Measurements from ENCODE around the gene SPOUT1.

SPOUT1 gene

DNA sequence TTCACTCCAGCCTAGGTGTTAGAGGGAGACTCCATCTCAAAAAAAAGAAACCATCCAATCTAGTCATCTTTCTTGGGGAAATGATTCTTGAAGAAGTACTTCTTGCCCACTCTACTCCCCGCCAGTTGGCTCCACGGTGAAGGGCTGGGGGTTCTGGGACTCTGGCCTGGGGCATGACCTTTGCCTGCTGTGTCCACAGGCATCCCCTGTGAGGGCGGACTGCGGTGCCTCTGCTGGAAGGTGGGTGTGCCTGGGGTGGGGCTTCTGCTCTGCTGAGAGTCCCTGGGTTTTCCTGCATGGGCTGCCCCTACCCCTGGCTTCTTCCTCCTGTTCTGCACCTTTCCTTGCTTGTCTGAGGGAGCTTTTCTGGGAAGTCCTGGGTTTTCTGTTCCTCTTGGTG, 39.1 kb downstream of the SPOUT1 start:
- H3K27me3 ChIP-seq (ENCODE audit: low read length), result no peaks in the 10 kb centered on the region
- H3K9ac ChIP-seq (ENCODE audit: low read length), result no peak overlapping the region
- H4K20me1 ChIP-seq (ENCODE audit: low read depth, low read length), result no peaks in the 10 kb centered on the region
- no peak overlapping the region for H2AFZ ChIP-seq (ENCODE audit: low read depth, low read length, severe bottlenecking)
- no peak for TF ChIP-seq EZH2phosphoT487 (conservative IDR thresholded peaks at IDR 0.05; ENCODE audit: low read length)
- TF ChIP-seq, protein P1, sequence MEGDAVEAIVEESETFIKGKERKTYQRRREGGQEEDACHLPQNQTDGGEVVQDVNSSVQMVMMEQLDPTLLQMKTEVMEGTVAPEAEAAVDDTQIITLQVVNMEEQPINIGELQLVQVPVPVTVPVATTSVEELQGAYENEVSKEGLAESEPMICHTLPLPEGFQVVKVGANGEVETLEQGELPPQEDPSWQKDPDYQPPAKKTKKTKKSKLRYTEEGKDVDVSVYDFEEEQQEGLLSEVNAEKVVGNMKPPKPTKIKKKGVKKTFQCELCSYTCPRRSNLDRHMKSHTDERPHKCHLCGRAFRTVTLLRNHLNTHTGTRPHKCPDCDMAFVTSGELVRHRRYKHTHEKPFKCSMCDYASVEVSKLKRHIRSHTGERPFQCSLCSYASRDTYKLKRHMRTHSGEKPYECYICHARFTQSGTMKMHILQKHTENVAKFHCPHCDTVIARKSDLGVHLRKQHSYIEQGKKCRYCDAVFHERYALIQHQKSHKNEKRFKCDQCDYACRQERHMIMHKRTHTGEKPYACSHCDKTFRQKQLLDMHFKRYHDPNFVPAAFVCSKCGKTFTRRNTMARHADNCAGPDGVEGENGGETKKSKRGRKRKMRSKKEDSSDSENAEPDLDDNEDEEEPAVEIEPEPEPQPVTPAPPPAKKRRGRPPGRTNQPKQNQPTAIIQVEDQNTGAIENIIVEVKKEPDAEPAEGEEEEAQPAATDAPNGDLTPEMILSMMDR (IDR thresholded peaks at IDR 0.05; ENCODE audit: insufficient read depth, low read length, poor library complexity, severe bottlenecking), result no peak
- no peaks in the 10 kb centered on the region for H3K9me3 ChIP-seq (ENCODE audit: insufficient read depth, low read length)
- H3K79me2 ChIP-seq (ENCODE audit: insufficient read depth, low read length), result peaks cover 15% of the 10 kb centered on the region
- no peaks in the 10 kb centered on the region for H3K9me2 ChIP-seq (replicated peaks; ENCODE audit: insufficient read depth, low read length)
- H3F3A ChIP-seq (ENCODE audit: insufficient read depth), result no peaks in the 10 kb centered on the region
- no peaks in the 10 kb centered on the region for H3K36me3 ChIP-seq (ENCODE audit: low read length)
- no peak overlapping the region for H3K27ac ChIP-seq (ENCODE audit: low read depth, low read length)
- H3K4me2 ChIP-seq (ENCODE audit: low read depth, low read length, poor library complexity, severe bottlenecking), result no peak overlapping the region
- no peak overlapping the region for H3K4me3 ChIP-seq (ENCODE audit: insufficient read depth, low read length, poor library complexity, severe bottlenecking)

DNA sequence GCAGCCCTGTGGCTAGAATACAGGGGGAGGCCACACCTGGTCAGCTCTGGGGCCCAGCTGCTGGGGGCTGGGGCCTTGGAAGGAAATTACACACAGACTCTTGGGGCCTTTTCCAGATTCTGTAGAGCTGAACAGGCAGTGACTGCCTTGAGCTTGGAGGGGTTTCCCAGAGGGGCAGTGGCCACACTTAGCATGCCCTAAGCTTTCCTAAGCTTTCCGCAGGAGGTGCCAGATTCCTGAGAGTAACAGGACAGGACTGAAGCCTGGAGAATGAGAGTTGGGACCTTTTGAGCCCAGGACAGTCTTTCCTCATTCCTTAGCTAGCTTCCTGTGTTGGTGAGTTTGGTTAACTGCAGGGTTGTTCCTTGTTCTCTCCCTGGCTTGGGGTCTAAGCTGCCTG, 41.1 kb downstream of the SPOUT1 start:
- peak overlapping the region; percentile 83 for H3K9ac ChIP-seq (ENCODE audit: low read length)
- no peak overlapping the region for H2AFZ ChIP-seq (ENCODE audit: low read depth, low read length, severe bottlenecking)
- H3K27ac ChIP-seq (ENCODE audit: low read depth, low read length), result no peak overlapping the region
- H3K79me2 ChIP-seq (ENCODE audit: insufficient read depth, low read length), result peaks cover 15% of the 10 kb centered on the region
- no peak for TF ChIP-seq EZH2phosphoT487 (conservative IDR thresholded peaks at IDR 0.05; ENCODE audit: low read length)
- H3K9me2 ChIP-seq (replicated peaks; ENCODE audit: insufficient read depth, low read length), result no peaks in the 10 kb centered on the region
- H3K9me3 ChIP-seq (ENCODE audit: insufficient read depth, low read length), result no peaks in the 10 kb centered on the region
- H4K20me1 ChIP-seq (ENCODE audit: low read depth, low read length), result no peaks in the 10 kb centered on the region
- no peaks in the 10 kb centered on the region for H3K36me3 ChIP-seq (ENCODE audit: low read length)
- H3F3A ChIP-seq (ENCODE audit: insufficient read depth), result no peaks in the 10 kb centered on the region
- H3K4me3 ChIP-seq (ENCODE audit: insufficient read depth, low read length, poor library complexity, severe bottlenecking), result no peak overlapping the region
- no peaks in the 10 kb centered on the region for H3K27me3 ChIP-seq (ENCODE audit: low read length)
- peak overlapping the region; percentile 81 for H3K4me2 ChIP-seq (ENCODE audit: low read depth, low read length, poor library complexity, severe bottlenecking)

DNA sequence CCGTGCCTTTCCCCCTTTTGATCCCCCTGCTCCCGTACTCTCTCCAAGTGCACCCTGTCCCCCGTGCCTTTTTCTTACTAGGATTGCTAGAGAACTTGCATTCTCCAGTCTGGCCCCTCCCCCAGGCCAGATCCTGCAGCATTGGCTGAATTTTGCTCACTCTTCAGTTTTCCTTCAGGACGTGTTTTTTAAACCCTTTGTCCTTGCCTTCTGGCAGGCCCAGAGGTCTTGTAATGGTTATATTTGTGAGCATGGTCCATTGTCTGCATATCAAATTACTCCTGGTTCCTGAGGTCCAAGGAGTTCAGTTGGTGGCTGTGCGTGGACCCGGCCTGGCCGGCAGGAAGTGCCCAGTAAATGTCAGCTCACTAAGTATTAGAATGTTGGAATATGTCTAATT, 41.9 kb downstream of the SPOUT1 start:
- H3F3A ChIP-seq (ENCODE audit: insufficient read depth), result no peaks in the 10 kb centered on the region
- peak overlapping the region; percentile 81 for H3K4me2 ChIP-seq (ENCODE audit: low read depth, low read length, poor library complexity, severe bottlenecking)
- no peak for TF ChIP-seq EZH2phosphoT487 (conservative IDR thresholded peaks at IDR 0.05; ENCODE audit: low read length)
- no peaks in the 10 kb centered on the region for H4K20me1 ChIP-seq (ENCODE audit: low read depth, low read length)
- H3K9ac ChIP-seq (ENCODE audit: low read length), result peak overlapping the region; percentile 83
- H3K9me3 ChIP-seq (ENCODE audit: insufficient read depth, low read length), result no peaks in the 10 kb centered on the region
- H3K27me3 ChIP-seq (ENCODE audit: low read length), result no peaks in the 10 kb centered on the region
- peaks cover 15% of the 10 kb centered on the region for H3K79me2 ChIP-seq (ENCODE audit: insufficient read depth, low read length)
- H3K4me3 ChIP-seq (ENCODE audit: insufficient read depth, low read length, poor library complexity, severe bottlenecking), result peak overlapping the region; percentile 88
- H3K27ac ChIP-seq (ENCODE audit: low read depth, low read length), result peak overlapping the region; percentile 20; the same call in 1 of the 2 replicates
- peak overlapping the region; percentile 87 for H2AFZ ChIP-seq (ENCODE audit: low read depth, low read length, severe bottlenecking)
- H3K36me3 ChIP-seq (ENCODE audit: low read length), result no peaks in the 10 kb centered on the region
- H3K9me2 ChIP-seq (replicated peaks; ENCODE audit: insufficient read depth, low read length), result no peaks in the 10 kb centered on the region

DNA sequence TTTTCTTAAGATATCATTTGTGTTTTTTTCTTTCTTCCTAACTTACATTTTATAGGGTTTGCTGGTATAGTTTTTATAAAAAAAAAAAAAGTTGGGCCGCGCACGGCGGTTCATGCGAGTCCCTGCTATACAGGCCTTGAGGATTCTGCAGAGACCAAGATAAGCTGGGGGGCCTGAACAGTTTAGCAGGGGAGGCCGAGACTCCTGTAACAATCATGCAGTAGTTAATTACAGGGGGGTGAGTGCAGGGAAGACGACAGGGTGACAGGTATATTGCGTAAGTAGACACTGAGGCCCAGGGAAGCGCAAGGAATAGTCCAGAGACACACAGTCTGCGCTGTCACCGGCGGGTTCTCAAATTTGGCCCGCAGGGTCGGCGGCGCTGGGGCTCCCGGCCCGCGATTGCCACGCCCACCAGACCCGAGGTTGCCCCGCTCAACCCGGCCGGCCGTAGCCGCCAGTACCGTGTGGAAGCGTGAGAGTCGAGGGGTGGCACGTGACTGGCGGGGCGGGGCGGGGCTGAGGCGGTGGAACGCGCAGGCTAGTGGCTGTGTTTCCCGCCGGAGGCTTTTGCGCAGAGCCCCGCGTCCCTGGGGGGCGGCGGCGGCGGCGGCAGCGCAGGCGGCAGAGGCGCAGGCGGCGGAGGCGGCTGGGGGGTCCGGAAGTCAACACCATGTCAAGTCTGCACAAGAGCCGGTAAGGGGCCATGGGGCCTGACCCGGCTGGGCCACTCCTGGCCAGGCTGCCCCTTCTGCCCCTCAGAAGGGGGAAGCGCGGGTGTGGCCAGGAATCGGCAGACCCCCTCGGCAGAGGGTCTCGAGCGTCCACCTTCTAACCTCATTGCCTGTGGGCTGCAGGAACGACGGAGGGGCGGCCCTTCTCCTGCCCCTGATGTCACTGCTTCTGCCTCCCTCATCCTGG, 42.7 kb downstream of the SPOUT1 start, which contains the start of gene TBC1D13:
TBC1D13 (plus strand) TSS at position 573 of the 921 bp plus-strand sequence; CDS start at position 674, 101 bp downstream.
- Histone ChIP-seq H3K79me2 (ENCODE audit: insufficient read depth, low read length) (peaks cover 15% of the 10 kb centered on the region), H3K9ac (ENCODE audit: low read length) (peak within 1 kb of the TSS; percentile 83), H3K4me3 (ENCODE audit: insufficient read depth, low read length, poor library complexity, severe bottlenecking) (peak within 1 kb of the TSS; percentile 88), H3K27ac (ENCODE audit: low read depth, low read length) (peak within 1 kb of the TSS; percentile 45), H2AFZ (ENCODE audit: low read depth, low read length, severe bottlenecking) (peak within 1 kb of the TSS; percentile 87), H3K4me2 (ENCODE audit: low read depth, low read length, poor library complexity, severe bottlenecking) (peak within 1 kb of the TSS; percentile 81), H4K20me1 (ENCODE audit: low read depth, low read length) (no peaks in the 10 kb centered on the region), H3K9me2 (replicated peaks; ENCODE audit: insufficient read depth, low read length) (no peaks in the 10 kb centered on the region), H3K36me3 (ENCODE audit: low read length) (no peaks in the 10 kb centered on the region), H3F3A (ENCODE audit: insufficient read depth) (no peaks in the 10 kb centered on the region), H3K9me3 (ENCODE audit: insufficient read depth, low read length) (peaks cover under 1% of the 10 kb centered on the region; the same call in 1 of the 2 replicates), H3K27me3 (ENCODE audit: low read length) (no peaks in the 10 kb centered on the region)
- TF ChIP-seq EZH2phosphoT487 (conservative IDR thresholded peaks at IDR 0.05; ENCODE audit: low read length), result no peak
- TF ChIP-seq, protein P1 (IDR thresholded peaks at IDR 0.05; ENCODE audit: insufficient read depth, low read length, poor library complexity, severe bottlenecking), result no peak

Data from SU-DHL-6 (cell line).